ENCODE data around the gene MYO19.

The MYO19 gene

GRCh38 chr17:36475346-36475970, 59.2 kb downstream of the MYO19 start:
- TF ChIP-seq, protein P1, sequence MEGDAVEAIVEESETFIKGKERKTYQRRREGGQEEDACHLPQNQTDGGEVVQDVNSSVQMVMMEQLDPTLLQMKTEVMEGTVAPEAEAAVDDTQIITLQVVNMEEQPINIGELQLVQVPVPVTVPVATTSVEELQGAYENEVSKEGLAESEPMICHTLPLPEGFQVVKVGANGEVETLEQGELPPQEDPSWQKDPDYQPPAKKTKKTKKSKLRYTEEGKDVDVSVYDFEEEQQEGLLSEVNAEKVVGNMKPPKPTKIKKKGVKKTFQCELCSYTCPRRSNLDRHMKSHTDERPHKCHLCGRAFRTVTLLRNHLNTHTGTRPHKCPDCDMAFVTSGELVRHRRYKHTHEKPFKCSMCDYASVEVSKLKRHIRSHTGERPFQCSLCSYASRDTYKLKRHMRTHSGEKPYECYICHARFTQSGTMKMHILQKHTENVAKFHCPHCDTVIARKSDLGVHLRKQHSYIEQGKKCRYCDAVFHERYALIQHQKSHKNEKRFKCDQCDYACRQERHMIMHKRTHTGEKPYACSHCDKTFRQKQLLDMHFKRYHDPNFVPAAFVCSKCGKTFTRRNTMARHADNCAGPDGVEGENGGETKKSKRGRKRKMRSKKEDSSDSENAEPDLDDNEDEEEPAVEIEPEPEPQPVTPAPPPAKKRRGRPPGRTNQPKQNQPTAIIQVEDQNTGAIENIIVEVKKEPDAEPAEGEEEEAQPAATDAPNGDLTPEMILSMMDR (IDR thresholded peaks at IDR 0.05; ENCODE audit: insufficient read depth, low read length) = no peak
- TF ChIP-seq REST (IDR thresholded peaks at IDR 0.05; ENCODE audit: insufficient replicate concordance, low read depth) (no peak), POLR2AphosphoS5 (IDR thresholded peaks at IDR 0.05; ENCODE audit: low read depth) (no peak), GABPA (IDR thresholded peaks at IDR 0.05; ENCODE audit: low read depth) (no peak), SPI1 (IDR thresholded peaks at IDR 0.05; ENCODE audit: borderline replicate concordance, low read depth) (no peak)
- H3K27me3 ChIP-seq (ENCODE audit: insufficient read depth, poor library complexity, severe bottlenecking) = peaks cover 13% of the 10 kb centered on the region
- H3K27ac ChIP-seq (replicated peaks) = no peak overlapping the region
- H3K4me3 ChIP-seq (replicated peaks; ENCODE audit: insufficient read depth, low read length) = no peak overlapping the region
- no peak for DNase-seq (ENCODE audit: low read depth in 1 of 2, low spot score in 1 of 2)

GRCh38 chr17:36474571-36474970, 60.1 kb downstream of the MYO19 start:
- Histone ChIP-seq H3K27me3 (ENCODE audit: insufficient read depth, poor library complexity, severe bottlenecking) (peaks cover 13% of the 10 kb centered on the region), H3K27ac (replicated peaks) (no peak overlapping the region), H3K4me3 (replicated peaks; ENCODE audit: insufficient read depth, low read length) (no peak overlapping the region)
- TF ChIP-seq POLR2AphosphoS5 (IDR thresholded peaks at IDR 0.05; ENCODE audit: low read depth) (no peak), GABPA (IDR thresholded peaks at IDR 0.05; ENCODE audit: low read depth) (no peak), SPI1 (IDR thresholded peaks at IDR 0.05; ENCODE audit: borderline replicate concordance, low read depth) (no peak), REST (IDR thresholded peaks at IDR 0.05; ENCODE audit: insufficient replicate concordance, low read depth) (no peak)
- TF ChIP-seq, protein P1 (IDR thresholded peaks at IDR 0.05; ENCODE audit: insufficient read depth, low read length) = no peak
- no peak for DNase-seq (ENCODE audit: low read depth in 1 of 2, low spot score in 1 of 2)

GRCh38 chr17:36470499-36470898, 64.2 kb downstream of the MYO19 start:
- no peak for DNase-seq (ENCODE audit: low read depth in 1 of 2, low spot score in 1 of 2)
- TF ChIP-seq, protein P1 (IDR thresholded peaks at IDR 0.05; ENCODE audit: insufficient read depth, low read length) = no peak
- no peak for TF ChIP-seq POLR2AphosphoS5 (IDR thresholded peaks at IDR 0.05; ENCODE audit: low read depth)
- TF ChIP-seq SPI1 (IDR thresholded peaks at IDR 0.05; ENCODE audit: borderline replicate concordance, low read depth) = no peak
- no peak for TF ChIP-seq GABPA (IDR thresholded peaks at IDR 0.05; ENCODE audit: low read depth)
- H3K27me3 ChIP-seq (ENCODE audit: insufficient read depth, poor library complexity, severe bottlenecking) = peaks cover 2% of the 10 kb centered on the region
- no peak overlapping the region for H3K27ac ChIP-seq (replicated peaks)
- H3K4me3 ChIP-seq (replicated peaks; ENCODE audit: insufficient read depth, low read length) = no peak overlapping the region

- peaks cover 2% of the 10 kb centered on the region for H3K27me3 ChIP-seq (ENCODE audit: insufficient read depth, poor library complexity, severe bottlenecking)
- DNase-seq (ENCODE audit: low read depth in 1 of 2, low spot score in 1 of 2) = no peak
- TF ChIP-seq POLR2AphosphoS5 (IDR thresholded peaks at IDR 0.05; ENCODE audit: low read depth) = no peak
- no peak for TF ChIP-seq SPI1 (IDR thresholded peaks at IDR 0.05; ENCODE audit: borderline replicate concordance, low read depth)
- TF ChIP-seq, protein P1 (IDR thresholded peaks at IDR 0.05; ENCODE audit: insufficient read depth, low read length) = no peak
- no peak for TF ChIP-seq REST (IDR thresholded peaks at IDR 0.05; ENCODE audit: insufficient replicate concordance, low read depth)
- no peak for TF ChIP-seq GABPA (IDR thresholded peaks at IDR 0.05; ENCODE audit: low read depth)
Measured at GRCh38 chr17:36469733-36470132, 64.9 kb downstream of the MYO19 start.

More at GRCh38 chr17:36469733-36470132, 64.9 kb downstream of the MYO19 start:
- no peak overlapping the region for H3K4me3 ChIP-seq (replicated peaks; ENCODE audit: insufficient read depth, low read length)
- no peak overlapping the region for H3K27ac ChIP-seq (replicated peaks)
